Activated B cell treated with CpG ODN at 0.5 μM for 24 hours (primary cell): ENCODE data around the gene RBM5. TPM values are rescaled to one million over a fixed set of nuclear protein-coding genes. Genes with fewer than 3 reads are reported as not detected.

ENCODE experiments used
- ATAC-seq: fragments of 200-7000 bp; cut with Tn5 transposase; one replicate; pipeline ENCODE4 v1.10.0; 2021; ENCODE audit warnings: low read depth, mild to moderate bottlenecking, moderate library complexity
- CTCF ChIA-PET: fragments of 350-600 bp; sonication (Branson Sonifier 250); formaldehyde crosslinking; loops from one replicate; lab custom pipeline; 2021; ENCODE audit warnings: antibody characterized with exemption; lab: Charles Lee
- POLR2A ChIA-PET: fragments of 350-600 bp; sonication (Branson Sonifier 250); formaldehyde crosslinking; loops from one replicate; lab custom pipeline; 2021; ENCODE audit warnings: antibody characterized with exemption; lab: Charles Lee
- DNase-seq: peaks from one replicate; pipeline ENCODE4 v3.0.0; 2022
- H3K27ac Mint-ChIP-seq: one replicate; pipeline ENCODE4 v1.8.0; 2020; ENCODE audit warnings: mixed read lengths
- H3K27me3 Mint-ChIP-seq: one replicate; pipeline ENCODE4 v1.8.0; 2021; ENCODE audit warnings: mixed read lengths
- H3K36me3 Mint-ChIP-seq: one replicate; pipeline ENCODE4 v1.8.0; 2021; ENCODE audit warnings: low read depth, mixed read lengths
- H3K4me1 Mint-ChIP-seq: one replicate; pipeline ENCODE4 v1.8.0; 2021; ENCODE audit warnings: mixed read lengths
- H3K4me3 Mint-ChIP-seq: one replicate; pipeline ENCODE4 v1.8.0; 2020; ENCODE audit warnings: mild to moderate bottlenecking, mixed read lengths
- H3K9me3 Mint-ChIP-seq: one replicate; pipeline ENCODE4 v1.8.0; 2020; ENCODE audit warnings: mixed read lengths
- CTCF ChIP-seq: fragments of 200-600 bp; IDR thresholded peaks from one replicate; pipeline ENCODE4 v1.8.0; 2022; ENCODE audit warnings: antibody characterized with exemption, mild to moderate bottlenecking
- intact Hi-C: fragments of 100-400 bp; cut with micrococcal nuclease; formaldehyde crosslinking; loops from one replicate; pipeline ENCODE4 v1.15.1; 2024
- total RNA-seq: library from RNA; stranded (reverse); gene quantifications from 2 replicates; pipeline ENCODE4 v1.2.3, GENCODE V29; 2022

RBM5 gene
- total RNA-seq, 1 donor from 2014 or later: 316 TPM

GRCh38 chr3:50124052-50124799, 35.5 kb downstream of the RBM5 start:
- H3K27ac Mint-ChIP-seq: no peak overlapping the region
- intact Hi-C loops: no loop called here
- CTCF ChIA-PET: interaction anchor here (0.6 kb wide), 1 partner anchor 68 kb away, joined by 3 read pairs; no protein-coding TSS in a partner anchor
- no peaks in the 10 kb centered on the region for H3K4me1 Mint-ChIP-seq
- peaks cover 15% of the 10 kb centered on the region for H3K36me3 Mint-ChIP-seq
- POLR2A ChIA-PET: no interaction called here
- DNase-seq (no peak), ATAC-seq (no peak)
- no peak for TF ChIP-seq CTCF
- no peaks in the 10 kb centered on the region for H3K27me3 Mint-ChIP-seq
- no peak overlapping the region for H3K4me3 Mint-ChIP-seq
- H3K9me3 Mint-ChIP-seq: no peaks in the 10 kb centered on the region

GRCh38 chr3:50124800-50125178, 36.1 kb downstream of the RBM5 start:
- DNase-seq (no peak), ATAC-seq (no peak)
- H3K4me1 Mint-ChIP-seq: no peaks in the 10 kb centered on the region
- POLR2A ChIA-PET: interaction anchor here (1.1 kb wide), 1 partner anchor 13 kb away, joined by 3 read pairs; no protein-coding TSS in a partner anchor
- no peak overlapping the region for H3K4me3 Mint-ChIP-seq
- no peak for TF ChIP-seq CTCF
- intact Hi-C loops: no loop called here
- no peaks in the 10 kb centered on the region for H3K27me3 Mint-ChIP-seq
- peaks cover 14% of the 10 kb centered on the region for H3K36me3 Mint-ChIP-seq
- CTCF ChIA-PET: no interaction called here
- H3K9me3 Mint-ChIP-seq: no peaks in the 10 kb centered on the region
- H3K27ac Mint-ChIP-seq: no peak overlapping the region

- no peak for TF ChIP-seq CTCF
- CTCF ChIA-PET: no interaction called here
- no peak for DNase-seq
- ATAC-seq: no peak
- Mint-ChIP-seq H3K36me3 (peaks cover 5% of the 10 kb centered on the region), H3K4me1 (no peaks in the 10 kb centered on the region), H3K27me3 (no peaks in the 10 kb centered on the region), H3K27ac (no peak overlapping the region), H3K9me3 (no peaks in the 10 kb centered on the region), H3K4me3 (no peak overlapping the region)
- intact Hi-C loops: no loop called here
- POLR2A ChIA-PET: interaction anchor here (1.1 kb wide), 1 partner anchor 12 kb away, joined by 3 read pairs; no protein-coding TSS in a partner anchor
These were observed 37.0 kb downstream of the RBM5 start for GRCh38 chr3:50125541-50126286.

- intact Hi-C loops: no loop called here
- POLR2A ChIA-PET: no interaction called here
- Mint-ChIP-seq H3K9me3 (no peaks in the 10 kb centered on the region), H3K36me3 (no peaks in the 10 kb centered on the region), H3K27ac (no peak overlapping the region), H3K4me3 (no peak overlapping the region), H3K27me3 (no peaks in the 10 kb centered on the region), H3K4me1 (no peaks in the 10 kb centered on the region)
- CTCF ChIA-PET: no interaction called here
- TF ChIP-seq CTCF: no peak
- ATAC-seq (no peak), DNase-seq (no peak)
These were observed 37.8 kb downstream of the RBM5 start for GRCh38 chr3:50126287-50127211.
